Measurements from ENCODE around the gene LRP3. TPM values are rescaled to one million over a fixed set of nuclear protein-coding genes. Genes with fewer than 3 reads are reported as not detected.

LRP3 gene
- total and polyA plus RNA-seq, 2 of the 13 experiments (the other 11 are each of a cell fraction or from before 2014, with no cell fraction given), result 17.6 to 51.6 TPM

DNA sequence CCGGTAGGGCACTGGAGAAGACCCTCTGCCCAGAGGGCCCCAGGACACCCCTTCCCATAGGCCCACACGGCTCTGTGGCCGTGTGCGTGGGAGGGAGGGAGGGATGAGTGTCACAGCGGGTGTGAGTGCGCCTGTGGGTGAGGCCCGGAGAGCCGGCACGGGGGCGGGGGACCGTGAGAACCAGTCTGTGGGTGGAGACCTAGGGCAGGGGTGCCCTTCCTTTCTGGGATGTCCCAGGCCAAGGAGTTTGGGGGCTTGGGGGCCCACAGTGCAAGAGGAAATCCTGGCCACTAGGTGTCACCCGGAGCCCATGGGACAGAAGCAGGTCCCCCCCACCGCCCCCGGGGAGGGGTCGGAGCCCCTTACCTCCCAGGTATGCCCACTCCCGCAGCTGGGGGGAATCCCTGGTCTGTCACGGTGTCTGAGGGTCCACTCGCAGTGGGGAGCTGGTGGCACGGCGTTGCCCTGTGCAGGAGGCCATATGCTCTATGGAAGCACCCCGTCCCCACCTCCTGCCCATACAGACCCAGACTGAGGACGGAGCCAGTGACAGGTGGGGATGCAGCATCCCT lies 47.5 kb downstream of the LRP3 start (continued):
- TF ChIP-seq ZNF558 (CRISPR knock-in tag; IDR thresholded peaks at IDR 0.05; ENCODE audit: borderline replicate concordance) (no peak), HCFC1 (IDR thresholded peaks at IDR 0.05; ENCODE audit: low read depth, low read length) (no peak), TOE1 (CRISPR knock-in tag; IDR thresholded peaks at IDR 0.05) (no peak), SOX5 (CRISPR knock-in tag; IDR thresholded peaks at IDR 0.05; ENCODE audit: borderline replicate concordance) (no peak), TCF12 (IDR thresholded peaks at IDR 0.05) (no peak), TCF12 (CRISPR knock-in tag; IDR thresholded peaks at IDR 0.05) (no peak), ZFY (CRISPR knock-in tag; IDR thresholded peaks at IDR 0.05) (no peak), ZC3H13 (CRISPR knock-in tag; IDR thresholded peaks at IDR 0.05) (no peak; the same call in 1 of the 2 replicates), NCOR1 (IDR thresholded peaks at IDR 0.05; ENCODE audit: borderline replicate concordance, low read length) (no peak), ZNF878 (CRISPR knock-in tag; IDR thresholded peaks at IDR 0.05) (no peak), SRSF1 (optimal IDR thresholded peaks at IDR 0.05; ENCODE audit: low read depth, low read length) (no peak), RBM22 (optimal IDR thresholded peaks at IDR 0.05; ENCODE audit: low read length) (no peak), ZNF761 (CRISPR knock-in tag; conservative IDR thresholded peaks at IDR 0.05) (0 out of 2 replicates have a peak, but pooled peaks have one; percentile 81), MXI1 (IDR thresholded peaks at IDR 0.05; ENCODE audit: borderline replicate concordance, low read depth, low read length) (no peak), NFIB (CRISPR knock-in tag; IDR thresholded peaks at IDR 0.05; ENCODE audit: borderline replicate concordance) (no peak), BORCS8-MEF2B (CRISPR knock-in tag; IDR thresholded peaks at IDR 0.05) (no peak), PAX8 (CRISPR knock-in tag; IDR thresholded peaks at IDR 0.05; ENCODE audit: borderline replicate concordance) (no peak)
- TF ChIP-seq, protein P1, sequence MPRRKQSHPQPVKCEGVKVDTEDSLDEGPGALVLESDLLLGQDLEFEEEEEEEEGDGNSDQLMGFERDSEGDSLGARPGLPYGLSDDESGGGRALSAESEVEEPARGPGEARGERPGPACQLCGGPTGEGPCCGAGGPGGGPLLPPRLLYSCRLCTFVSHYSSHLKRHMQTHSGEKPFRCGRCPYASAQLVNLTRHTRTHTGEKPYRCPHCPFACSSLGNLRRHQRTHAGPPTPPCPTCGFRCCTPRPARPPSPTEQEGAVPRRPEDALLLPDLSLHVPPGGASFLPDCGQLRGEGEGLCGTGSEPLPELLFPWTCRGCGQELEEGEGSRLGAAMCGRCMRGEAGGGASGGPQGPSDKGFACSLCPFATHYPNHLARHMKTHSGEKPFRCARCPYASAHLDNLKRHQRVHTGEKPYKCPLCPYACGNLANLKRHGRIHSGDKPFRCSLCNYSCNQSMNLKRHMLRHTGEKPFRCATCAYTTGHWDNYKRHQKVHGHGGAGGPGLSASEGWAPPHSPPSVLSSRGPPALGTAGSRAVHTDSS (CRISPR knock-in tag; conservative IDR thresholded peaks at IDR 0.05), result no peak
- TF ChIP-seq, protein P2, sequence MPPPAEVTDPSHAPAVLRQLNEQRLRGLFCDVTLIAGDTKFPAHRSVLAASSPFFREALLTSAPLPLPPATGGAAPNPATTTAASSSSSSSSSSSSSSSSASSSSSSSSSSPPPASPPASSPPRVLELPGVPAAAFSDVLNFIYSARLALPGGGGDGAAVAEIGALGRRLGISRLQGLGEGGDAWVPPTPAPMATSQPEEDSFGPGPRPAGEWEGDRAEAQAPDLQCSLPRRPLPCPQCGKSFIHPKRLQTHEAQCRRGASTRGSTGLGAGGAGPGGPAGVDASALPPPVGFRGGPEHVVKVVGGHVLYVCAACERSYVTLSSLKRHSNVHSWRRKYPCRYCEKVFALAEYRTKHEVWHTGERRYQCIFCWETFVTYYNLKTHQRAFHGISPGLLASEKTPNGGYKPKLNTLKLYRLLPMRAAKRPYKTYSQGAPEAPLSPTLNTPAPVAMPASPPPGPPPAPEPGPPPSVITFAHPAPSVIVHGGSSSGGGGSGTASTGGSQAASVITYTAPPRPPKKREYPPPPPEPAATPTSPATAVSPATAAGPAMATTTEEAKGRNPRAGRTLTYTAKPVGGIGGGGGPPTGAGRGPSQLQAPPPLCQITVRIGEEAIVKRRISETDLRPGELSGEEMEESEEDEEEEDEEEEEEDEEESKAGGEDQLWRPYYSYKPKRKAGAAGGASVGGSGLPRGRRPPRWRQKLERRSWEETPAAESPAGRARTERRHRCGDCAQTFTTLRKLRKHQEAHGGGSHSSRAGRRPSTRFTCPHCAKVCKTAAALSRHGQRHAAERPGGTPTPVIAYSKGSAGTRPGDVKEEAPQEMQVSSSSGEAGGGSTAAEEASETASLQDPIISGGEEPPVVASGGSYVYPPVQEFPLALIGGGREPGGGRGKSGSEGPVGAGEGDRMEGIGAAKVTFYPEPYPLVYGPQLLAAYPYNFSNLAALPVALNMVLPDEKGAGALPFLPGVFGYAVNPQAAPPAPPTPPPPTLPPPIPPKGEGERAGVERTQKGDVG (CRISPR knock-in tag; IDR thresholded peaks at IDR 0.05; ENCODE audit: borderline replicate concordance), result peak; percentile 54; the same call in 1 of the 2 replicates
- TF ChIP-seq, protein P3, sequence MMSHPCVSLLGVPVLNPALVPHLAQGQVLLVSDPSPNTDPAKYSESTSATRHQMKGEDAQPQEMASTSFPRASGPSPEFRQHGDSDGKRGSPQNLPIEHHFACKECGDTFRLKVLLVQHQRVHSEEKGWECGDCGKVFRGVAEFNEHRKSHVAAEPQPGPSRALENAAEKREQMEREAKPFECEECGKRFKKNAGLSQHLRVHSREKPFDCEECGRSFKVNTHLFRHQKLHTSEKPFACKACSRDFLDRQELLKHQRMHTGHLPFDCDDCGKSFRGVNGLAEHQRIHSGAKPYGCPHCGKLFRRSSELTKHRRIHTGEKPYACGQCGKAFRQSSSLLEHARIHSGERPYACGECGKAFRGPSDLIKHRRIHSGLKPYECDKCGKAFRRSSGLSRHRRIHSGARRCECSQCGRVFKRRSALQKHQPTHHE (CRISPR knock-in tag; IDR thresholded peaks at IDR 0.05; ENCODE audit: borderline replicate concordance), result no peak
- TF ChIP-seq, protein P4, sequence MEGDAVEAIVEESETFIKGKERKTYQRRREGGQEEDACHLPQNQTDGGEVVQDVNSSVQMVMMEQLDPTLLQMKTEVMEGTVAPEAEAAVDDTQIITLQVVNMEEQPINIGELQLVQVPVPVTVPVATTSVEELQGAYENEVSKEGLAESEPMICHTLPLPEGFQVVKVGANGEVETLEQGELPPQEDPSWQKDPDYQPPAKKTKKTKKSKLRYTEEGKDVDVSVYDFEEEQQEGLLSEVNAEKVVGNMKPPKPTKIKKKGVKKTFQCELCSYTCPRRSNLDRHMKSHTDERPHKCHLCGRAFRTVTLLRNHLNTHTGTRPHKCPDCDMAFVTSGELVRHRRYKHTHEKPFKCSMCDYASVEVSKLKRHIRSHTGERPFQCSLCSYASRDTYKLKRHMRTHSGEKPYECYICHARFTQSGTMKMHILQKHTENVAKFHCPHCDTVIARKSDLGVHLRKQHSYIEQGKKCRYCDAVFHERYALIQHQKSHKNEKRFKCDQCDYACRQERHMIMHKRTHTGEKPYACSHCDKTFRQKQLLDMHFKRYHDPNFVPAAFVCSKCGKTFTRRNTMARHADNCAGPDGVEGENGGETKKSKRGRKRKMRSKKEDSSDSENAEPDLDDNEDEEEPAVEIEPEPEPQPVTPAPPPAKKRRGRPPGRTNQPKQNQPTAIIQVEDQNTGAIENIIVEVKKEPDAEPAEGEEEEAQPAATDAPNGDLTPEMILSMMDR (CRISPR knock-in tag; IDR thresholded peaks at IDR 0.05), result peak; percentile 98
- TF ChIP-seq, protein P5, sequence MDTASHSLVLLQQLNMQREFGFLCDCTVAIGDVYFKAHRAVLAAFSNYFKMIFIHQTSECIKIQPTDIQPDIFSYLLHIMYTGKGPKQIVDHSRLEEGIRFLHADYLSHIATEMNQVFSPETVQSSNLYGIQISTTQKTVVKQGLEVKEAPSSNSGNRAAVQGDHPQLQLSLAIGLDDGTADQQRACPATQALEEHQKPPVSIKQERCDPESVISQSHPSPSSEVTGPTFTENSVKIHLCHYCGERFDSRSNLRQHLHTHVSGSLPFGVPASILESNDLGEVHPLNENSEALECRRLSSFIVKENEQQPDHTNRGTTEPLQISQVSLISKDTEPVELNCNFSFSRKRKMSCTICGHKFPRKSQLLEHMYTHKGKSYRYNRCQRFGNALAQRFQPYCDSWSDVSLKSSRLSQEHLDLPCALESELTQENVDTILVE (CRISPR knock-in tag; IDR thresholded peaks at IDR 0.05), result no peak
